GM21423 (cell line): ENCODE data around the gene HIP1.
"Not testable (repeated sequence)": the region's sequence is repeated elsewhere in the genome, so short reads cannot be mapped to it uniquely, and the experiment has no call there.

Source experiments
- ATAC-seq: cut with Tn5 transposase; IDR thresholded peaks from one replicate; pipeline ENCODE4 v1.9.1; 2021; ENCODE audit warnings: mild to moderate bottlenecking, moderate library complexity; ENCODE audit not compliant: unreplicated experiment

Gene HIP1

DNA sequence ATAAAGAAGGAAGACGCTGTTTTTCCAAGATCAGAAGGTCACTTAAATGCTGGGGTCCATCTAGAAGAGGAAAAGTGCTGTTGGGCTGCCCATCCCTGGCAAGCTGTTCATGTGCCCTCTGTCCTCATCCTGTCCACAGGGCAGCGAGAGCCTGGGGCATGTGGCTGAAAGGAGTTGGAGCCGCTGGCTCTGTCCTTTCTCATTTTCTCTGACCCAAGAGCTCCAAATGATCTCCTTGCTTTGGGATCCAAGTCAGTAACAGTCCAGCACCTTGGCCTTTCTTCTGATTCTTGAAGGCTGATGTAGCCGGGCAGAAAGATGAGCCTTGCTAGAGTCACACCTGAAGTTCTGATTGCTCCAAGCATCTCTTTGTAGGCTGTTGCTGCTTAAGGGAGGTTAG is 202.2 kb downstream of the HIP1 start:
- ATAC-seq, result no peak

DNA sequence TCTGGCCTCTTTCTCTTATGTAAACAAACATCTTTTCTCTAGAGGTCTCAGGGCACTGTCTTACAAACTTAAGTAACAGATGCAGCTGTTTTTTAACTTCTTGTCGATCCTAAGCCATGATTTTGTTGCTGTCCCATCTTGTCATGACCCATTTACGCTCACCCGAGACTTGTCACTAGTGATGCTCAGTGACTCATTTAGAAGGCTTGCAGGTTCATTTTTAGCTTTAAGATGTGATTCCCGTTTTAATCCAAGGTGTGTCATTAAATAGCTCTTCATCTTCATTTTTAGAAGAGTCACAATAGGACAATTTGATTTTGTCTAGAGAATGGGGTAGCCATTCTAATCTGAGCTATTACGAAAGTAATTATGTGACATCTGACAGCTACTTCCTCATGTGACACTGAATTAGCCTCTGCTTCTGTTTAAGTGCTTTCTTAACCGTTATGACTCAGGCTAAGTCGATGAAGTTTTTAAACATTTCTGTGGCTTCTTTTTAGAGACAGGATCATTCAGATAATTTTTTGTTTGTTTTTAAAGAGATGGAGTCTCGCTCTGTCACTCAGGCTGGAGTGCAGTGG is 203.9 kb downstream of the HIP1 start:
- ATAC-seq, result no peak

DNA sequence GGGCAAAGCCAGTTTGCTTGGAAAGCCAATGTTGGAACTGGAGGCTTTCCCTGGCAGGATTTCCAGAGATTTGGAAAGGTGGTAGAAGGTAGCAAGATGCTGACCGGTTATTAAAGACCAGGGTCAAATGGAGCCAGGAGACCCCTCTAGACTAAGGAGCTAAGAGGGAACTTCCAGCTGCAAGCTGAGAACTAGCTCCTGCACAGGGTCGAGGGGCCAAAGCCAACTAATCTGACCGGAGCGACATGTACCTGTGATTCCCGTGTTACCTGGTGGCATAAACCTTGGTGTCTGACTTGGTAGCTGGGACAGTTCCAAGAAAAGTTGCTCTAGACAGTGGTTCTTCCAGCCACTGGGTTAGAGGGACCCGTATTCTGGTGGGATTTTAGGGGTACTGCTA is 204.8 kb downstream of the HIP1 start:
- no peak for ATAC-seq

DNA sequence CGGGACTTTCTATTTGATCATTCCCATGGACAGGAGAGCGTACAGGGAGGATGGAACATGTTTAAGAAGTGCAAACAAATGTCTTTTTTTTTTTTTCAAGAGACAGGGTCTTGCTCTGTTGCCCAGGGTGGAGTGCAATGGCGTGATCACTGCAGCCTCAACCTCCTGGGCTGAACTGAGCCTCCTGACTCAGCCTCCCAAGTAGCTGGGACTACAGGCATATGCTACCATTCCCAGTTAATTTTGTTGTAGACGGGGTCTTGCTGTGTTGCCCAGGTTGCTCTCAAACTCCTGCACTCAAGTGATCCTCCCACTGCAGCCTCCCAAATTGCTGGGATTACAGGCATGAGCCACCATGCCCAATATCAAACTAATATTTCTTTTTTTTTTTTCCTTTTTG is 206.1 kb downstream of the HIP1 start:
- no peak for ATAC-seq

DNA sequence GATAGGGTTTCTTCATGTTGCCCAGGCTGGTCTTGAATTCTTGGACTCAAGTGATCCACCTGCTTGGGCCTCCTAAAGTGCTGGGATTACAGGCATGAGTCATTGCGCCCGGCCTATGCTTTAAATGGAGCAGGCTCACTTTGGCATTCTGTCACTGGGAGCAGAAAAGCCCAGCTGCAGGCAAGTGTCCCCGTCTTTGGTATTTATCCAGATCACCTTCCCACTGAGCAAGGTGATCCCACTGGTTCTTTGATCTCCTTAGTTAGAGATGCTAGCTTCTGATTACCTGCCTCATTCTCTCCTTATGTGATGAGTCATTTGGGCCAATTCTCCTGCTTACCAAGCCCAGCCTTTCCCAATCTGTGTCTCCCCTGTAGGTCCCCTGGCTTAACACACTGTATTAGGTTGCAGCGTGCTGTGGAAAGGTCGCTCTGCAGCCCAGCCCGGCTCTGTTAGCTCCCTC is 207.4 kb downstream of the HIP1 start:
- no peak for ATAC-seq

DNA sequence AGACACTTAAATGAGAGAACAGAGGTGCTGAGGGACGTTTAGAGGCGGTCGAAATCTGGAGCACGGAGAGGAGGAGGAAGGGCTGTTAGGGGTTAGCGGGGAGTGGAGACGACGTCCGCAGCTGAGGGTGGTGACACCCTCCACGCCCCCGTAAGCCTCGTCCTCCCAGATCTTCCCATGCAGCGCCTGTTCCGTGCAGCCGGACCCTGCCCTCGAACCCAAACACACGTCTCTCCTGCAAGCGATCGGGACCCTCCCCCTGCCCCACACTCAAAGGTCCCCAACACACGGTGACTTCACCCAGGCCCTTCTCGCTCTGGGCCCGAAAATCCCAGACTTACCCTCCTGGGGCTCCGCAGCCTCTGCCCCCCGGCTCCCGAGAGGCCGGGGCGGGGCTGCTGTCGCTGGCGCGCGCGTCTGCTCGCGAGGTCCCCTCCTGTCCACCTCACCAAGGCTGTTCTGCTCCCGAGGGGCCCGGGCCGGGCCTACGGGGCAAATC is 211.5 kb downstream of the HIP1 start:
- ATAC-seq, result not testable (repeated sequence)

DNA sequence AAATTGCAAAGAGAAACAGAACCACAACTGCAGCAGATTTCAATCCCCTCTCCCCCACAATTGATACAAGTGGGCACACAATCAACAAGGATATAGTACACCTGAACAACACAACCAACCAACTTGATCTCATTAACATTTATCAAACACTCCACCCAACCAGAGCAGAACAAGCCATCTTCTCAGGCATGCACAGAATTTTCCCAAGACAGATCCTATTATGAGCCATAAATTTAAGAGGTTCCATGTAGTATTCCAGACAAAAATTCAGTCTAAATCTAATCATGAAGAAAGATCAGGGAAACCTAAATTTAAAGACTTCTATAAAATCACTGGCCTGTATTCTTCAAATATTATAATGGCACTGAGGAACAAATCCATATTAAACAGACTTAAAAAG is 217.0 kb downstream of the HIP1 start:
- ATAC-seq, result not testable (repeated sequence)

DNA sequence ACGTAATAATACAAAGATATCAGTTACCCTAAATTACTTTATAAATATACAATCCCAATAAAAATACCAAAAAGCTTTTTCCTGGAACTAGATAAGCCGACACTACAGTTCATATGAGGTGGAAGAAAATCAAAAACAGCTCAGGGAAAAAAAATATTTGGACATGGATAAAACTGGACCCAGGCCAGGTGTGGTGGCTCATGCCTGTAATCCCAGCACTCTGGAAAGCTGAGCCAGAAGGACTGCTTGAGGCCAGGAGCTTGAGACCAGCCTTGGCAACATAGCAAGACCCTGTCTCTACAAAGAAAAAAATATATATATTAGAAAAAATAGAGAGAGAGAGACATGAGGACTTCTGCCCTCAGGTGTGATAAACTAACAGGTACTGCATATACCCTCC is 219.9 kb downstream of the HIP1 start:
- not testable (repeated sequence) for ATAC-seq

DNA sequence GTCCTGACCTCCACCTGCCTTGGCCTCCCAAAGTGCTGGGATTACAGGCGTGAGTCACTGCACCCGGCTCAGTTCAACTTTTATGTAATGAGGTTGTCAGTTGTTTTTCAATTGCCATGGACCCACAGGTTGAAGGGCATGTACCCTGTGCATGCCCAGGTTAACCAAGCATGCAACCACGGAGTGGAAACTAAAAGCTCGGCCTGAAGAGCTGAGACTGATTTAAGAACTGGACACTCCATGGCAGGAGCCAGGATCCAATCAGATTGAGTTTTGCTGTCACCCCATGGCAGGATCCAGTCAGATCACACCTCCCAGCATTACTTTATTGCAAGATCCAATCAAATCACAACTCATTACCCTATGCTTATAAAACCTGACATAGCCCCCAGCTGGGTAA is 229.7 kb downstream of the HIP1 start:
- not testable (repeated sequence) for ATAC-seq

DNA sequence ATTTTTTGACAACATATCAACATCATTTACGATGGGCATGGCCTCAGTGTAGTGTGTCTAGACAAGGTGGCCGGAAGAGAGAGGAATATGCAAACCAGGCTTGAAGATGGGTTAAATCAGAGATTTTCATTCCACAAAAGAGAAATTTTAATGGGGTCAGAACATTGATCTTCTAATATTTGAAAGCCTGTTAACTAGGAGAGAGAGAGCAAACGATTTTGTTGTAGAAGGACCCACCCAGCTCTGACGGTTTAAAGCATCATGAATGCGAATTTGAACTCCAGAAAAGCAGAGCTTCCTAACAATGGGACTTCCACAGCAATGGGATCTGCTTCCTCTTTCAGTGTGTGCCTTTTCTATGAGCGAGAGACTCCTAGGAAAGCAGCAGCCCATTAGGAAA is 246.7 kb downstream of the HIP1 start, which contains the start of gene SPDYE5:
Gene SPDYE5, plus strand, starts transcription at position 301 of the 400 bp plus-strand sequence. CDS start 1,728 bp downstream, outside the sequence.
- not testable (repeated sequence) for ATAC-seq

DNA sequence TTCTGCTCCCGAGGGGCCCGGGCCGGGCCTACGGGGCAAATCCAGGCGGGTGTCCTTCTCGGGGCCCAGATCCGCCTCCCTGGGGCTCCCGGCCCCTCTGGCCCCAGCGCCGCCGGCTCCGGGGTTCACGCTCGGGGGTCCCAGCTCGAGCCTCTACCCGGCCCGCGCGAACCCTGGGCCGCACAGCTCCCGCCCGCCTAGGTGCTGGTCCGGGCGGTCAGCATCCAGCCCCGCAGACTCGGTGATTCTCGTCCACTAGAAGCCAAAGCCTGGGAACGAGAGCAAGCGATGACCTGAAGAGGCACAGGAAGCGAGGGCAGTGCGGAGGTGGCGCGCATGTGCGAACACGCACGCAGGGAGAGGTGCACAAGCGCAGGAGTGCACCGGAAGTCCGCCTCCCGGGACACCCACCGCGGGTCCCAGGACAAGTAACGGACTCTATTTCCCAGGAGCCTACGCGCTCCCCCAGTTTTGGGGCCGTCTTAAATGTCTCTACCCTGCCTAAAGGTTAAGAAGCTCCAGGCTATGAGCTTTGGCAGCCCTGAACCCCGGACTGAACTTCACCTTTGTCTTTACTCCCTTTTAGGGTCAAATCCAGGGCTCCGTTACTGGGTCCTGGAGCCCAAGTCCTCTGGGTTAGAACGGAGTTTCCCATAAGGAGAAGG is 252.6 kb downstream of the HIP1 start, which contains the start of gene POM121C:
Gene POM121C, minus strand, starts transcription at position 321 of the 665 bp plus-strand sequence. CDS start 44,803 bp downstream, outside the sequence.
- ATAC-seq, result peak; percentile 97

DNA sequence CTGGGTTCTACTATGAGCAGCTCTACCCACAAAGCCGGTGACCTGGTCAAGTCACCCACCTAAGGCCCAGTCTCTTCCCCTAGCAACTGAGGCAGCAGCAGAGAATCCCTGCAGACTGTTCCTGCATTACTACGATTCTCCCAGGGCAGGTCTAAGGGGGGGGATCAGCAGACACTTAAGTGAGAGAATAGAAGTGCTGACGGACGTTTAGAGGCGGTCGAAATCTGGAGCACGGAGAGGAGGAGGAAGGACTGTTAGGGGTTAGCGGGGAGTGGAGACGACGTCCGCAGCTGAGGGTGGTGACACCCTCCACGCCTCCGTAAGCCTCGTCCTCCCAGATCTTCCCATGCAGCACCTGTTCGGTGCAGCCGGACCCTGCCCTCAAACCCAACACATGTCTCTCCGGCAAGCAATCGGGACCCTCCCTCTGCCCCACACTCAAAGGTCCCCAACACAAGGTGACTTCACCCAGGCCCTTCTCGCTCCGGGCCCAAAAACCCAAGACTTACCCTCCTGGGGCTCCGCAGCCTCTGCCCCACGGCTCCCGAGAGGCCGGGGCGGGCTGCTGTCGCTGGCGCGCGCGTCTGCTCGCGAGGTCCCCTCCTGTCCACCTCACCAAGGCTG is 253.3 kb downstream of the HIP1 start:
- not testable (repeated sequence) for ATAC-seq
